KG1 (cell line): Measurements from ENCODE around the gene KANK4.
A peak's percentile ranks its signal among the peaks of the same experiment; 100 is the strongest.
"Not testable (repeated sequence)": the region's sequence is repeated elsewhere in the genome, so short reads cannot be mapped to it uniquely, and the experiment has no call there.

ENCODE experiments used
- DNase-seq: peaks from one replicate; lab custom pipeline; 2025; lab: John Stamatoyannopoulos, UW

The KANK4 gene

DNA sequence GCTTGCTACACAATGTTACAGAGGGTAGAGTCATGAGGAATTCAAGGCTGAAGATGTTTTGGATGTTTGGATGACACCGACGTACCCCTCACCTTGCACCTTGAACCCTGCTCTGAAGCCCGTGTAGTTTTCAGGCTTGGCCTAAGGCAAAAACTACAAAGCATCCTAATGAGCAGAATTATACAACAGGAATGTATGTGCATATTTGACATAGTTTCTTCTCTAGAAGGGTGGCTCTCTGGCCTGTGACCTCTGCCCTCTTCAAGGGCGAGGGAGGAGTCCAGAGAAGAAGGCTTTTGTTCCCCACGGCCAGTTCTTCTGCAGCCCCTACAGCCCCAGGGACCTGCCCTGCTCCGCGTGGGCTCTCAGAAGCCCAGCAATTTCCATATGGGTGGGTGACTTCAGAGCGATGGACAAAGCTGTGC lies 81.3 kb downstream of the KANK4 start:
- DNase-seq: no peak

- no peak for DNase-seq
These were observed 81.9 kb downstream of the KANK4 start for GRCh38 chr1:62237361-62237760.

GRCh38 chr1:62235576-62235975 lies 83.7 kb downstream of the KANK4 start:
- DNase-seq: no peak

GRCh38 chr1:62234688-62235087 lies 84.5 kb downstream of the KANK4 start:
- DNase-seq: no peak

DNA sequence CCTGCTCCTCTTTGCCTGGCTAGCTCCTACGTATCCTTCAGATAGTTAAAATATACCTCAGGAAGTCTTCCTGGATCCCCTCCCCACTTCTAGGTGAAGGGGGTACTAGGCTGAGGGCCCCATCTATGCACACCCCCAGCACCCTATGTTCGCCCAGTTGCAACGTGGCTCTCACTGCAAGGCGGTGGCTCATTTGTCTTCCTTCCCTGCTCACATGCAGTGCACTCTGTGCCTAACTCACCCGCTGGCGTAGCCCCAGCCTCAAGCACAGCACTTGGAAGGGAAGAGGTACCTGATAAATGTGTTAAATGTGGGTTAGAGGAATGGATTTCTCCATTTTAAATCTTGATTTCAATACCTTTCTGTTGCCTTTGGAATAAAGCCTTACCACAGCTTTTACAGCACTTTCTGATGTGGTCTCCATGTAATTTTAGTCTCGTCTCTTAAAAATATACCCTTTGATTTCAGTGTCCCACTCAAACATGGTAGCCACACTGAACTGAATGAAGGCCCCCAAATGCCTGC lies 85.2 kb downstream of the KANK4 start:
- no peak for DNase-seq

GRCh38 chr1:62232871-62233278 lies 86.4 kb downstream of the KANK4 start:
- DNase-seq: no peak

DNA sequence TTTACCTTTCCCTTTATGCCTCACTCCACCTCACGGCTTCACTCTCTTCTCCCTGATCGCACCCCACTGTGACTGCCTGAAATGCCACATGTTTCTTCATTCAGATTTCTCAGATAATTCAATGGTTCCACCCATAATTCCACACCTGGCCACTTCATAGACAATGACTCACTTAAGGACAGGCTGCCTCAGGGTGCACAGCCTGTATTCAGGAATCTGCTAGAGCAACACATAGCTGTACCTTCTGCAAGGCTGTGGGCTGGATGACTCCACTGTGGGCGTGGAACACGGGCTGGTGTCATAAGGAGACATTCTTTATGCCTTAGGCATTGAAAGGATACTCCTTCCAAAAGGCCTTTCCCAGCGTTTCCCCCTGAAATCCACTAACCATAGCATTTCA lies 88.5 kb downstream of the KANK4 start:
- no peak for DNase-seq

DNA sequence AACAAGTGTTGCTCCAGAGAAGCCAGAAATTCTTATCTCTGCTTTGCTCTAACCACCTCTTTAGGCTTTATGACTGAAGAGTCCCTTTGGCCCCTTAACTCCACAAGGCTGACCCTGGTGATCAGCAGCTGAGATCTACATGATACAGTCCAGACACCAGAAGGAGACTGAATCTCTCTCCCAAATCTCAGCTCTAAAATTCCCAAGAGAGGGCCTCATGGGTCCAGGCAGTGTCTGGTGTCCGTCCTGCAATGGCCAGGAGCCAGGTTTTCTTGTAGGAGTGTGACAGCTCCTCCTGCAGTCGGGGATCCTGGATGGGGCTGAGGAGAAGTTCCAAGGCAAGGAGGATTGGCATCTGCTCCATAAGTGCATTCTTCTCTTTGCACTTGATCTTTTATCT lies 89.3 kb downstream of the KANK4 start:
- no peak for DNase-seq

- no peak for DNase-seq
These were observed 89.8 kb downstream of the KANK4 start for GRCh38 chr1:62229468-62229867.

- no peak for DNase-seq
These were observed 90.4 kb downstream of the KANK4 start for GRCh38 chr1:62228883-62229187.

DNA sequence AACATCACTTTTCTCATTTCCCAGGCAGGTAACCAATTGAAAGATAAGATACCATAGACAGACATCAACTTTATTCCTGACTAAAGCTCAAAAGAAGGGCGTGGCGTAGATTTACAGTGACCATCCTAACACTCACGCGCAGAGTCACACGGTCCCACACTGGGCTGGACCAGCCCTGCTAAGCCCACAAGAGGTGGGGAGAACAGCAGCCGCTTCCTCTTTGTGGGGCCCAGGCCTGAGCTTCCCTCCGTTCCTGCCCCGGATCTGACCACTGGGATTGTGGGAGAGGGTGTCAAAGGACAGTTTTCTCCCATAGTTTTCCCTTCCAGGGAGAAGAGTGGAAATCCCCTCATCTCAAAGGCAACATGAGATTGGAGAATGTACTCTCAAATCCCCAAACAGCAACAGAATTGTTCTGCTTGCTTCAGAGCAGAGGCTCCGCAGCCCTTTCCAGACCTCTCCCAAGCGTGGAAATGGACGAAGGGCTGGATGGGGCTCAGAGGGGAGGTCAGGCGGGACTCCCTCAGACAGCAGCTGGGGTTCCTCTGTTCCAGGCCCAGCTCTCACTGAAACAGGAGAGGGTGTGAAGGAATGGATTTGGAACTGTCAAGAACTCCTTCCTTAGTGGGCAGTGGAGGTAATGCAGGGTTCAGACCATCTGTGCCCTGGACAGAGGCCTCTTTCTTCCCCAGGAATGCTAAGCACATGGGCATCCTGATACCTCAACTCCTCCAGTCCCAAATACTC lies 90.9 kb downstream of the KANK4 start:
- no peak for DNase-seq

GRCh38 chr1:62227496-62227895 lies 91.7 kb downstream of the KANK4 start:
- DNase-seq: no peak

DNA sequence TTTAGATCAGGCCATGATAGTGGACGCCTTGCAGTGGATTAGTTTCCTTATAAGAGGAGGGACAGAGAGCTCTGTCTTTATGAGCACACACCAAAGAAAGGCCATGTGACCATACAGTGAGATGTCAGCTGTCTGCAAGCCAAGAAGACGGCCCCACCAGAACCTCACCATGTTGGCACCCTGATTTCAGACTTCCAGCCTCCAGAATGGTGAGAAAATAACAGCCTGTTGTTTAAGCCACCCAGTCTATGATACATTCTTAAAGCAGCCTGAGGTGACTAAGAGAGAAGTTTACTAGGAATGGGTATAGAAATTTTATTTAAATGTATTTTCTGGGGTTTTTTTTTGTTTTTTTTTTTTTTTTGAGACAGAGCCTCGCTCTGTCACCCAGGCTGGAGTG lies 95.1 kb downstream of the KANK4 start:
- DNase-seq: no peak

GRCh38 chr1:62222321-62222720 lies 96.9 kb downstream of the KANK4 start:
- no peak for DNase-seq

DNA sequence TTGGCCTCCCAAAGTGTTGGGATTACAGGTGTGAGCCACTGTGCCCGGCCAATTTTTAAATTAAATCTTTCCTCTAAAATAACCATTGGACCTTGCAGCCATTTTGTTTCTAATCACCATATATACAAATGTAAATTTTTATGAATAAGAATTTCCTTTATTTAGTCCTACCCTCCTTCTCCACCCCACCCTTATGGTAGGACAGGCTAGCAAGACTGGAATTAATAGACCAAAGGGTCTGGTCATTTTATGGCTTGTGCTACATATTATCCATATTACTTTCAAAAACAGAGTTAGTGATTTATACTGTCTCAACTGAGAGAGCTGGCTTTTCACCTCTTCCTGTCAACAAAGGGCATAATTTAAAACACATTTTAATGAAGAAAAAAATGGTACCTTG lies 98.1 kb downstream of the KANK4 start:
- DNase-seq: no peak

GRCh38 chr1:62220456-62220855 lies 98.8 kb downstream of the KANK4 start:
- DNase-seq: not testable (repeated sequence)

DNA sequence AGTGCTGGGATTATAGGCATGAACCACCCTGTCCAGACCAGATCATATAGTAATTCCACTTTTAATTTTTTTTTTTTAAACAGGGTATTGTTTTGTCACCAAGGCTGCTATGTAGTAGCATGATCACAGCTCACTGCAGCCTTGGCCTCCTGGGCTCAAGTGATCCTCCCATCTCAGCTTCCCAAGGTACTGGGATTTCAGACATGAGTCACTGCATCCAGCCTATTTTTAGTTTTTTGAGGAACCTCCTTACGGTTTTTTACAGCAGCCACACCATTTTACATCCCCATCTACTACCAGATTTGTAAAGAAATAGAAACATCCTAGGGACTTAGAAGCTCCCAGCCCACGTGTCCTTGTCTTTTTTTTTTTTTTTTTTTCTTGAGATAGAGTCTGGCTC lies 100.6 kb downstream of the KANK4 start:
- DNase-seq: no peak

- DNase-seq: no peak
These were observed 105.9 kb downstream of the KANK4 start for GRCh38 chr1:62213075-62213914.

- DNase-seq: no peak
These were observed 106.8 kb downstream of the KANK4 start for GRCh38 chr1:62212411-62212810.

DNA sequence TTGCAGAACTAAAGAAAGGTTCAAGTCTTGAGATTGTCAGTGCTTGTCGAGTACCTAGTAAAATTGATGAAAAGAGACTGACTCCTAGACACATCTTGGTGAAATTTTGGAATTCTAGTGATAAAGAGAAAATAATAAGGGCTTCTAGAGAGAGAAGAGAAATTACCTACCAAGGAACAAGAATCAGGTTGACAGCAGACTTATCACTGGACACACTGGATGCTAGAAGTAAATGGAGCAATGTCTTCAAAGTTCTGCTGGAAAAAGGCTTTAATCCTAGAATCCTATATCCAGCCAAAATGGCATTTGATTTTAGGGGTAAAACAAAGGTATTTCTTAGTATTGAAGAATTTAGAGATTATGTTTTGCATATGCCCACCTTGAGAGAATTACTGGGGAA lies 108.3 kb downstream of the KANK4 start:
- DNase-seq: no peak

- DNase-seq: peak; percentile 11
These were observed 109.2 kb downstream of the KANK4 start for GRCh38 chr1:62209931-62210595.

- no peak for DNase-seq
These were observed 110.3 kb downstream of the KANK4 start for GRCh38 chr1:62208970-62209369.

DNA sequence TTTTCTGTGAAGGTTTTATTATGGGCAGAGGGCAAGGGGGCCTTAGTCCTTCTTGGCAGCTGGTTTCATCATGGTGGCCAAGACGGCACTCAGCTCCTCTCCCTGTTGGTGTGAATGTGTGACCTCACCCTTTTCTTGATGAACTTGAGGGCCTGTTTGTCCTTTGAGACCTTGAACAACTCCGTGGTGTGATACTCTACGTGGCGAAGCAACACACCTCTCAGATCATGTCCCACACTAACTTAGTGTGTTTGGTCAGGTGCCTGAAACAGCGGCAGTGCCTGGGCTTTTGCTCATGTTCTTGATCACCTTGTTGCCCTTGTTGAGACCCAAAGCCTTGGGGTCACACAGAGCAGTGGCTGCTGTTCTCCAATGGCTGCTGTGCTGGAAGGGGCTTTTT lies 111.1 kb downstream of the KANK4 start:
- DNase-seq: no peak
